T-cell (primary cell): ENCODE data around the gene KCND2. TPM values are rescaled to one million over a fixed set of nuclear protein-coding genes. Genes with fewer than 3 reads are reported as not detected.

Source experiments
- ATAC-seq, 4 experiments: fragments of 200-7000 bp in 3 of 4; fragments of 150-1000 bp in 1 of 4; cut with Tn5 transposase; replicated peaks in 1 of 4; 1 replicate in 3 of 4; 2 replicates in 1 of 4; pipeline ENCODE4 v1.10.0; 2021; ENCODE audit warnings: moderate library complexity in 3 of 4, mild to moderate bottlenecking in 2 of 4, moderate number of reproducible peaks in 1 of 4
- CTCF ChIA-PET, 2 donors: fragments of 300-600 bp; sonication (Branson Sonifier 250); formaldehyde crosslinking; loops; one replicate each; lab custom pipeline; 2022; ENCODE audit warnings: antibody characterized with exemption in 2 of 2; lab: Charles Lee
- POLR2A ChIA-PET, 2 donors: fragments of 300-600 bp; sonication (Branson Sonifier 250); formaldehyde crosslinking; loops; one replicate each; lab custom pipeline; 2022; ENCODE audit warnings: antibody characterized with exemption in 2 of 2; lab: Charles Lee
- DNase-seq, 35 experiments: peaks; one replicate each; pipeline versions ENCODE4 v3.0.0 to v3.0.0-alpha.2; 2013 to 2023
- H3K27ac ChIP-seq: one replicate; pipeline ENCODE4 v1.5.1; 2013; ENCODE audit warnings: low read length
- H3K27me3 ChIP-seq, 2 experiments: replicated peaks in 1 of 2; 1 replicate in 1 of 2; 2 replicates in 1 of 2; pipeline versions ENCODE4 v1.6.1 to v1.7.0; 2013; ENCODE audit warnings: low read length in 1 of 2, mixed read lengths in 1 of 2; ENCODE audit not compliant: control insufficient read depth in 2 of 2, insufficient read depth in 2 of 2; ENCODE audit errors: extremely low read depth in 1 of 2
- H3K36me3 ChIP-seq, 2 donors: 1 replicate in 1 of 2; 2 replicates in 1 of 2; pipeline versions ENCODE4 v1.6.1 to v1.7.0; 2013; ENCODE audit warnings: low read length in 1 of 2; ENCODE audit not compliant: control insufficient read depth in 2 of 2, insufficient read depth in 1 of 2; ENCODE audit errors: extremely low read depth in 1 of 2
- H3K4me1 ChIP-seq, 2 experiments: 1 replicate in 1 of 2; 2 replicates in 1 of 2; pipeline versions ENCODE4 v1.6.1 to v1.7.0; 2013; ENCODE audit warnings: low read length in 2 of 2, mixed read lengths in 1 of 2; ENCODE audit not compliant: insufficient read depth in 2 of 2, control insufficient read depth in 1 of 2; ENCODE audit errors: extremely low read depth in 1 of 2
- H3K4me3 ChIP-seq, 2 donors: 1 replicate in 1 of 2; 2 replicates in 1 of 2; pipeline versions ENCODE4 v1.5.1 to v1.7.0; 2013; ENCODE audit warnings: mild to moderate bottlenecking in 2 of 2, low read length in 1 of 2, moderate library complexity in 1 of 2; ENCODE audit not compliant: control insufficient read depth in 1 of 2; ENCODE audit errors: extremely low read depth in 1 of 2
- H3K9me3 ChIP-seq: 2 replicates; pipeline ENCODE4 v1.7.0; 2013
- H3K27ac Mint-ChIP-seq, 2 donors: one replicate each; pipeline ENCODE4 v1.8.0; 2020 to 2021; ENCODE audit warnings: mild to moderate bottlenecking in 2 of 2, mixed read lengths in 2 of 2
- H3K27me3 Mint-ChIP-seq, 2 donors: one replicate each; pipeline ENCODE4 v1.8.0; 2021 to 2022; ENCODE audit warnings: mixed read lengths in 2 of 2
- H3K36me3 Mint-ChIP-seq: one replicate; pipeline ENCODE4 v1.8.0; 2021; ENCODE audit warnings: mixed read lengths
- H3K4me1 Mint-ChIP-seq, 3 donors: one replicate each; pipeline ENCODE4 v1.8.0; 2020 to 2022; ENCODE audit warnings: mixed read lengths in 3 of 3, mild to moderate bottlenecking in 1 of 3
- H3K4me3 Mint-ChIP-seq, 3 donors: one replicate each; pipeline ENCODE4 v1.8.0; 2020 to 2022; ENCODE audit warnings: mild to moderate bottlenecking in 3 of 3, mixed read lengths in 3 of 3, moderate library complexity in 3 of 3
- H3K9me3 Mint-ChIP-seq, 3 donors: one replicate each; pipeline ENCODE4 v1.8.0; 2020 to 2022; ENCODE audit warnings: mixed read lengths in 3 of 3
- WGBS: methylation state at CpG from one replicate; pipeline ENCODE4 v1.1.5; 2013; ENCODE audit warnings: missing lambda C conversion rate; ENCODE audit not compliant: insufficient coverage; 5-methylcytosine and 5-hydroxymethylcytosine counted together
- total RNA-seq, 35 experiments: library from RNA in 6 of 35; stranded (reverse) in 6 of 35; fragments of 120-200 nt in 1 of 35; gene quantifications; one replicate each; pipeline versions ENCODE4 v1.2.1 to v1.2.4 and lab custom pipeline; 2013 to 2026

KCND2 gene
- total RNA-seq, 5 donors from 2014 or later (not counting 1 experiment from before 2014, with no cell fraction given) = not detected

- H3K27me3 ChIP-seq = no peaks in the 10 kb centered on the region
- H3K36me3 Mint-ChIP-seq = no peaks in the 10 kb centered on the region
- no peak overlapping the region for H3K27ac ChIP-seq
- POLR2A ChIA-PET = no interaction called here
- no peaks in the 10 kb centered on the region for H3K4me1 ChIP-seq
- H3K36me3 ChIP-seq = no peaks in the 10 kb centered on the region
- peaks cover 4 to 8% (median 6%) of the 10 kb centered on the region in 3 donors for H3K9me3 Mint-ChIP-seq
- H3K27ac Mint-ChIP-seq = no peak overlapping the region
- 73% methylated on average over 3 of the region's 7 CpGs for WGBS
- CTCF ChIA-PET = no interaction called here
- no peaks in the 10 kb centered on the region for H3K27me3 Mint-ChIP-seq
- ATAC-seq (no peak), DNase-seq (no peak)
- no peaks in the 10 kb centered on the region for H3K4me1 Mint-ChIP-seq
- no peak overlapping the region for H3K4me3 ChIP-seq
- no peak overlapping the region for H3K4me3 Mint-ChIP-seq
- H3K9me3 ChIP-seq = no peaks in the 10 kb centered on the region
Observed at GRCh38 chr7:120302190-120302589, 29.2 kb downstream of the KCND2 start.

GRCh38 chr7:120303105-120303504 is 30.1 kb downstream of the KCND2 start:
- ATAC-seq (no peak), DNase-seq (no peak)
- Mint-ChIP-seq H3K4me1 (no peaks in the 10 kb centered on the region), H3K36me3 (no peaks in the 10 kb centered on the region), H3K4me3 (no peak overlapping the region), H3K27me3 (no peaks in the 10 kb centered on the region), H3K9me3 (peaks cover 4 to 8% (median 6%) of the 10 kb centered on the region in 3 donors), H3K27ac (no peak overlapping the region)
- no peaks in the 10 kb centered on the region for H3K9me3 ChIP-seq
- no peaks in the 10 kb centered on the region for H3K4me1 ChIP-seq
- CTCF ChIA-PET = no interaction called here
- no peak overlapping the region for H3K4me3 ChIP-seq
- POLR2A ChIA-PET = no interaction called here
- no peak overlapping the region for H3K27ac ChIP-seq
- H3K36me3 ChIP-seq = no peaks in the 10 kb centered on the region
- H3K27me3 ChIP-seq = no peaks in the 10 kb centered on the region

- no peak for ATAC-seq
- DNase-seq = no peak
- H3K4me1 Mint-ChIP-seq = no peaks in the 10 kb centered on the region
- H3K27ac ChIP-seq = no peak overlapping the region
- CTCF ChIA-PET = no interaction called here
- H3K9me3 Mint-ChIP-seq = peaks cover 2 to 8% (median 6%) of the 10 kb centered on the region in 3 donors
- H3K27ac Mint-ChIP-seq = no peak overlapping the region
- H3K4me1 ChIP-seq = no peaks in the 10 kb centered on the region
- no peak overlapping the region for H3K4me3 ChIP-seq
- no peaks in the 10 kb centered on the region for H3K27me3 ChIP-seq
- no peak overlapping the region for H3K4me3 Mint-ChIP-seq
- H3K36me3 Mint-ChIP-seq = no peaks in the 10 kb centered on the region
- 81% methylated on average over 2 of the region's 6 CpGs for WGBS
- H3K9me3 ChIP-seq = no peaks in the 10 kb centered on the region
- POLR2A ChIA-PET = no interaction called here
- no peaks in the 10 kb centered on the region for H3K36me3 ChIP-seq
- H3K27me3 Mint-ChIP-seq = no peaks in the 10 kb centered on the region
Observed at GRCh38 chr7:120304674-120305073, 31.7 kb downstream of the KCND2 start.

GRCh38 chr7:120307991-120308545 is 35.1 kb downstream of the KCND2 start:
- H3K27ac Mint-ChIP-seq = no peak overlapping the region
- H3K9me3 Mint-ChIP-seq = peaks cover 2 to 8% (median 6%) of the 10 kb centered on the region in 3 donors
- H3K36me3 Mint-ChIP-seq = no peaks in the 10 kb centered on the region
- Histone ChIP-seq H3K4me1 (no peaks in the 10 kb centered on the region), H3K36me3 (no peaks in the 10 kb centered on the region), H3K27ac (no peak overlapping the region), H3K27me3 (no peaks in the 10 kb centered on the region), H3K9me3 (no peaks in the 10 kb centered on the region), H3K4me3 (no peak overlapping the region)
- POLR2A ChIA-PET = no interaction called here
- no peak for ATAC-seq
- no peak overlapping the region for H3K4me3 Mint-ChIP-seq
- DNase-seq = no peak
- CTCF ChIA-PET = no interaction called here
- WGBS = no CpG with 5 or more reads among the region's 4 CpGs
- no peaks in the 10 kb centered on the region for H3K27me3 Mint-ChIP-seq
- no peaks in the 10 kb centered on the region for H3K4me1 Mint-ChIP-seq

- CTCF ChIA-PET = interaction anchor here in 1 of 2 donors (0.6 kb wide), 1 partner anchor 360 kb away, joined by 3 read pairs; no protein-coding TSS in a partner anchor
- WGBS = no CpG with 5 or more reads among the region's 2 CpGs
- no peaks in the 10 kb centered on the region for H3K27me3 Mint-ChIP-seq
Observed at GRCh38 chr7:120311028-120311788, 38.2 kb downstream of the KCND2 start.

GRCh38 chr7:120320218-120320961 is 47.4 kb downstream of the KCND2 start:
- ATAC-seq = no peak
- no peak overlapping the region for H3K4me3 ChIP-seq
- H3K27me3 ChIP-seq = no peaks in the 10 kb centered on the region
- CTCF ChIA-PET = no interaction called here
- Mint-ChIP-seq H3K9me3 (peaks cover 0 to 10% (median 7%) of the 10 kb centered on the region in 3 donors), H3K27me3 (no peaks in the 10 kb centered on the region), H3K4me1 (no peaks in the 10 kb centered on the region), H3K4me3 (no peak overlapping the region), H3K36me3 (no peaks in the 10 kb centered on the region), H3K27ac (no peak overlapping the region)
- no peak overlapping the region for H3K27ac ChIP-seq
- no peaks in the 10 kb centered on the region for H3K9me3 ChIP-seq
- POLR2A ChIA-PET = no interaction called here
- WGBS = no CpG with 5 or more reads among the region's 3 CpGs
- no peak for DNase-seq
- no peaks in the 10 kb centered on the region for H3K4me1 ChIP-seq
- no peaks in the 10 kb centered on the region for H3K36me3 ChIP-seq

More at GRCh38 chr7:120311028-120311788, 38.2 kb downstream of the KCND2 start:
- H3K9me3 Mint-ChIP-seq = peaks cover 0 to 3% (median 0%) of the 10 kb centered on the region in 3 donors
- POLR2A ChIA-PET = no interaction called here
- Histone ChIP-seq H3K27ac (no peak overlapping the region), H3K36me3 (no peaks in the 10 kb centered on the region), H3K4me1 (no peaks in the 10 kb centered on the region), H3K4me3 (no peak overlapping the region), H3K27me3 (no peaks in the 10 kb centered on the region), H3K9me3 (no peaks in the 10 kb centered on the region)
- no peaks in the 10 kb centered on the region for H3K36me3 Mint-ChIP-seq
- no peak overlapping the region for H3K27ac Mint-ChIP-seq
- H3K4me1 Mint-ChIP-seq = no peaks in the 10 kb centered on the region
- H3K4me3 Mint-ChIP-seq = no peak overlapping the region
- DNase-seq = no peak
- no peak for ATAC-seq
